Stimulated activated naive B cell treated with anti-CD40 and anti-IgM and Interleukin-4, amounts not matched to agents 10 μg/mL and 1 μg/mL and 100 μg/mL, for 72 hours (primary cell): ENCODE results near the gene CCDC6.
"Not testable (repeated sequence)": the region's sequence is repeated elsewhere in the genome, so short reads cannot be mapped to it uniquely, and the experiment has no call there.

Experiments used
- ATAC-seq, 2 donors: fragments of 150-1000 bp; cut with Tn5 transposase; replicated peaks; 2 replicates each; pipeline ENCODE4 v1.10.0; 2021; ENCODE audit warnings: moderate library complexity in 1 of 2
- DNase-seq: peaks from one replicate; pipeline ENCODE4 v3.0.0; 2021
- H3K27ac Mint-ChIP-seq: one replicate; pipeline ENCODE4 v1.8.0; 2022; ENCODE audit warnings: mild to moderate bottlenecking, mixed read lengths
- H3K27me3 Mint-ChIP-seq, 2 donors: one replicate each; pipeline ENCODE4 v1.8.0; 2022; ENCODE audit warnings: mixed read lengths in 2 of 2
- H3K36me3 Mint-ChIP-seq, 2 donors: one replicate each; pipeline ENCODE4 v1.8.0; 2022; ENCODE audit warnings: mixed read lengths in 2 of 2, mild to moderate bottlenecking in 1 of 2
- H3K4me1 Mint-ChIP-seq, 2 donors: one replicate each; pipeline ENCODE4 v1.8.0; 2022; ENCODE audit warnings: mixed read lengths in 2 of 2, mild to moderate bottlenecking in 1 of 2
- H3K4me3 Mint-ChIP-seq, 2 donors: one replicate each; pipeline ENCODE4 v1.8.0; 2022; ENCODE audit warnings: mild to moderate bottlenecking in 2 of 2, mixed read lengths in 2 of 2, moderate library complexity in 1 of 2
- H3K9me3 Mint-ChIP-seq, 2 donors: one replicate each; pipeline ENCODE4 v1.8.0; 2022; ENCODE audit warnings: mixed read lengths in 2 of 2, mild to moderate bottlenecking in 1 of 2

The CCDC6 gene

GRCh38 chr10:59791601-59792000 lies 114.8 kb downstream of the CCDC6 start:
- ATAC-seq (no peak), DNase-seq (no peak)
- H3K27me3 Mint-ChIP-seq = no peaks in the 10 kb centered on the region
- no peak overlapping the region for H3K27ac Mint-ChIP-seq
- peaks cover 0 to 4% of the 10 kb centered on the region in 2 donors for H3K4me1 Mint-ChIP-seq
- no peak overlapping the region for H3K4me3 Mint-ChIP-seq
- H3K9me3 Mint-ChIP-seq = no peaks in the 10 kb centered on the region
- peaks cover 24 to 52% of the 10 kb centered on the region in 2 donors for H3K36me3 Mint-ChIP-seq

- peaks cover 15 to 43% of the 10 kb centered on the region in 2 donors for H3K36me3 Mint-ChIP-seq
- not testable (repeated sequence) for H3K9me3 Mint-ChIP-seq, H3K4me1 Mint-ChIP-seq, DNase-seq, H3K4me3 Mint-ChIP-seq, ATAC-seq, H3K27me3 Mint-ChIP-seq, H3K27ac Mint-ChIP-seq
Observed at GRCh38 chr10:59790080-59790479, 116.3 kb downstream of the CCDC6 start.

- H3K36me3 Mint-ChIP-seq = peaks cover 9 to 31% of the 10 kb centered on the region in 2 donors
- not testable (repeated sequence) for DNase-seq, H3K4me1 Mint-ChIP-seq, H3K27me3 Mint-ChIP-seq, H3K27ac Mint-ChIP-seq, H3K4me3 Mint-ChIP-seq, ATAC-seq, H3K9me3 Mint-ChIP-seq
Observed at GRCh38 chr10:59788914-59789313, 117.4 kb downstream of the CCDC6 start.

GRCh38 chr10:59787032-59787431 lies 119.3 kb downstream of the CCDC6 start:
- not testable (repeated sequence) for DNase-seq, H3K27ac Mint-ChIP-seq, H3K9me3 Mint-ChIP-seq, H3K27me3 Mint-ChIP-seq, H3K4me1 Mint-ChIP-seq, ATAC-seq, H3K4me3 Mint-ChIP-seq
- peaks cover 3 to 17% of the 10 kb centered on the region in 2 donors for H3K36me3 Mint-ChIP-seq

GRCh38 chr10:59785476-59785875 lies 120.9 kb downstream of the CCDC6 start:
- not testable (repeated sequence) for ATAC-seq, H3K27me3 Mint-ChIP-seq, H3K4me1 Mint-ChIP-seq, H3K27ac Mint-ChIP-seq, H3K9me3 Mint-ChIP-seq, DNase-seq, H3K4me3 Mint-ChIP-seq
- peaks cover 3 to 12% of the 10 kb centered on the region in 2 donors for H3K36me3 Mint-ChIP-seq

GRCh38 chr10:59781511-59781910 lies 124.8 kb downstream of the CCDC6 start:
- Mint-ChIP-seq H3K9me3 (peaks cover 11 to 15% of the 10 kb centered on the region in 2 donors), H3K36me3 (peaks cover 1 to 16% of the 10 kb centered on the region in 2 donors), H3K4me1 (no peaks in the 10 kb centered on the region), H3K4me3 (no peak overlapping the region), H3K27ac (no peak overlapping the region), H3K27me3 (no peaks in the 10 kb centered on the region)
- no peak for ATAC-seq
- DNase-seq = no peak

- Mint-ChIP-seq H3K27ac (no peak overlapping the region), H3K27me3 (no peaks in the 10 kb centered on the region), H3K9me3 (peaks cover 13 to 16% of the 10 kb centered on the region in 2 donors), H3K4me1 (no peaks in the 10 kb centered on the region), H3K4me3 (no peak overlapping the region), H3K36me3 (peaks cover 1 to 15% of the 10 kb centered on the region in 2 donors)
- DNase-seq = no peak
- no peak for ATAC-seq
Observed at GRCh38 chr10:59779756-59780533, 126.4 kb downstream of the CCDC6 start.

- Mint-ChIP-seq H3K27ac (no peak overlapping the region), H3K36me3 (peaks cover 6 to 21% of the 10 kb centered on the region in 2 donors), H3K27me3 (peaks cover 12 to 17% of the 10 kb centered on the region in 2 donors), H3K4me3 (no peak overlapping the region), H3K4me1 (no peaks in the 10 kb centered on the region), H3K9me3 (peaks cover 13 to 22% of the 10 kb centered on the region in 2 donors)
- ATAC-seq (no peak), DNase-seq (no peak)
Observed at GRCh38 chr10:59774451-59774850, 131.9 kb downstream of the CCDC6 start.

GRCh38 chr10:59773088-59773487 lies 133.3 kb downstream of the CCDC6 start:
- Mint-ChIP-seq H3K4me1 (no peaks in the 10 kb centered on the region), H3K27ac (no peak overlapping the region)
- no peak for ATAC-seq

GRCh38 chr10:59771162-59771807 lies 135.1 kb downstream of the CCDC6 start:
- DNase-seq = no peak
- no peaks in the 10 kb centered on the region for H3K4me1 Mint-ChIP-seq
- no peak overlapping the region for H3K4me3 Mint-ChIP-seq
- no peak overlapping the region for H3K27ac Mint-ChIP-seq
- peaks cover 0 to 7% of the 10 kb centered on the region in 2 donors for H3K9me3 Mint-ChIP-seq
- H3K27me3 Mint-ChIP-seq = peaks cover 12 to 17% of the 10 kb centered on the region in 2 donors
- H3K36me3 Mint-ChIP-seq = peaks cover 4 to 9% of the 10 kb centered on the region in 2 donors
- ATAC-seq = no peak

More at GRCh38 chr10:59773088-59773487, 133.3 kb downstream of the CCDC6 start:
- peaks cover 6 to 19% of the 10 kb centered on the region in 2 donors for H3K36me3 Mint-ChIP-seq
- peaks cover 9 to 18% of the 10 kb centered on the region in 2 donors for H3K9me3 Mint-ChIP-seq
- H3K4me3 Mint-ChIP-seq = no peak overlapping the region
- H3K27me3 Mint-ChIP-seq = peaks cover 12 to 17% of the 10 kb centered on the region in 2 donors
- DNase-seq = no peak

- Mint-ChIP-seq H3K4me1 (no peaks in the 10 kb centered on the region), H3K36me3 (peaks cover 4 to 9% of the 10 kb centered on the region in 2 donors), H3K9me3 (peaks cover 0 to 7% of the 10 kb centered on the region in 2 donors), H3K27me3 (peaks cover 12 to 17% of the 10 kb centered on the region in 2 donors), H3K27ac (no peak overlapping the region), H3K4me3 (no peak overlapping the region)
- no peak for ATAC-seq
- DNase-seq = no peak
Observed at GRCh38 chr10:59770689-59771088, 135.7 kb downstream of the CCDC6 start.

- ATAC-seq = no peak
- Mint-ChIP-seq H3K4me3 (no peak overlapping the region), H3K4me1 (no peaks in the 10 kb centered on the region), H3K36me3 (peaks cover 0 to 7% of the 10 kb centered on the region in 2 donors), H3K27ac (no peak overlapping the region), H3K27me3 (peaks cover 12 to 13% of the 10 kb centered on the region in 2 donors), H3K9me3 (peaks cover 3 to 8% of the 10 kb centered on the region in 2 donors)
- DNase-seq = no peak
Observed at GRCh38 chr10:59762505-59762904, 143.9 kb downstream of the CCDC6 start.

GRCh38 chr10:59757966-59758365 lies 148.4 kb downstream of the CCDC6 start:
- ATAC-seq = peak in 1 of 2 donors; percentile 34
- H3K4me1 Mint-ChIP-seq = no peaks in the 10 kb centered on the region
- peaks cover 0 to 7% of the 10 kb centered on the region in 2 donors for H3K27me3 Mint-ChIP-seq
- no peak for DNase-seq
- H3K9me3 Mint-ChIP-seq = peaks cover 3 to 8% of the 10 kb centered on the region in 2 donors
- no peak overlapping the region for H3K27ac Mint-ChIP-seq
- no peak overlapping the region for H3K4me3 Mint-ChIP-seq
- peaks cover 0 to 7% of the 10 kb centered on the region in 2 donors for H3K36me3 Mint-ChIP-seq

GRCh38 chr10:59754951-59755350 lies 151.4 kb downstream of the CCDC6 start:
- ATAC-seq = no peak
- no peak overlapping the region for H3K4me3 Mint-ChIP-seq
- H3K27me3 Mint-ChIP-seq = peaks cover 0 to 11% of the 10 kb centered on the region in 2 donors
- H3K4me1 Mint-ChIP-seq = no peaks in the 10 kb centered on the region
- no peaks in the 10 kb centered on the region for H3K36me3 Mint-ChIP-seq
- H3K9me3 Mint-ChIP-seq = no peaks in the 10 kb centered on the region
- H3K27ac Mint-ChIP-seq = no peak overlapping the region
- no peak for DNase-seq

- no peaks in the 10 kb centered on the region for H3K9me3 Mint-ChIP-seq
- H3K4me1 Mint-ChIP-seq = no peaks in the 10 kb centered on the region
- H3K36me3 Mint-ChIP-seq = no peaks in the 10 kb centered on the region
- no peak for ATAC-seq
- peaks cover 0 to 16% of the 10 kb centered on the region in 2 donors for H3K27me3 Mint-ChIP-seq
- no peak within 1 kb of the TSS for H3K27ac Mint-ChIP-seq
- H3K4me3 Mint-ChIP-seq = no peak within 1 kb of the TSS
- no peak for DNase-seq
Observed at GRCh38 chr10:59753267-59753666, 153.1 kb downstream of the CCDC6 start, which contains the start of gene MRLN. MRLN (minus strand) TSS chr10:59753455.
